ENCODE measurements around the gene FAM98C. TPM values are rescaled to one million over a fixed set of nuclear protein-coding genes. Genes with fewer than 3 reads are reported as not detected.

The FAM98C gene
- total RNA-seq, 4 donors from 2014 or later = 4.1 to 24.7 (median 20.1) TPM

DNA sequence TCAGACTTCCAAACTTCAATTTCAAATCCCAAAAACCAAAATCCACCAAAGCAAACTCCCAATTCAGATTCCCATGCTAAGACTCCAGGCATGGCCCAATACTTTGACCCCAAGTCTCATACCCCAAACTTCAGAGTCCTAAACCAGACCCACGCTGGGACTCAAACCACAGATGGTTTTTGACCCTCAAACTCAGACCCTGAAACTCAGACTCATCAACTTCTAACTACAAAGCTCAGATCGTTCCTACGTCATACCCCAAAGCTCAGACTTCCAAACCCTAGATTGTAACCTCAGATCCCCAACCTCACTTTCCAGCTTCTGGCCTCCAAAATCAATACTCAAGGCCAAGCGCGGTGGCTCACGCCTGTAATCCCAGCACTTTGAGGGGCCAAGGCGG lies 42.5 kb downstream of the FAM98C start:
- TF ChIP-seq, protein P1, sequence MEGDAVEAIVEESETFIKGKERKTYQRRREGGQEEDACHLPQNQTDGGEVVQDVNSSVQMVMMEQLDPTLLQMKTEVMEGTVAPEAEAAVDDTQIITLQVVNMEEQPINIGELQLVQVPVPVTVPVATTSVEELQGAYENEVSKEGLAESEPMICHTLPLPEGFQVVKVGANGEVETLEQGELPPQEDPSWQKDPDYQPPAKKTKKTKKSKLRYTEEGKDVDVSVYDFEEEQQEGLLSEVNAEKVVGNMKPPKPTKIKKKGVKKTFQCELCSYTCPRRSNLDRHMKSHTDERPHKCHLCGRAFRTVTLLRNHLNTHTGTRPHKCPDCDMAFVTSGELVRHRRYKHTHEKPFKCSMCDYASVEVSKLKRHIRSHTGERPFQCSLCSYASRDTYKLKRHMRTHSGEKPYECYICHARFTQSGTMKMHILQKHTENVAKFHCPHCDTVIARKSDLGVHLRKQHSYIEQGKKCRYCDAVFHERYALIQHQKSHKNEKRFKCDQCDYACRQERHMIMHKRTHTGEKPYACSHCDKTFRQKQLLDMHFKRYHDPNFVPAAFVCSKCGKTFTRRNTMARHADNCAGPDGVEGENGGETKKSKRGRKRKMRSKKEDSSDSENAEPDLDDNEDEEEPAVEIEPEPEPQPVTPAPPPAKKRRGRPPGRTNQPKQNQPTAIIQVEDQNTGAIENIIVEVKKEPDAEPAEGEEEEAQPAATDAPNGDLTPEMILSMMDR (IDR thresholded peaks at IDR 0.05; ENCODE audit: low read depth) = no peak

DNA sequence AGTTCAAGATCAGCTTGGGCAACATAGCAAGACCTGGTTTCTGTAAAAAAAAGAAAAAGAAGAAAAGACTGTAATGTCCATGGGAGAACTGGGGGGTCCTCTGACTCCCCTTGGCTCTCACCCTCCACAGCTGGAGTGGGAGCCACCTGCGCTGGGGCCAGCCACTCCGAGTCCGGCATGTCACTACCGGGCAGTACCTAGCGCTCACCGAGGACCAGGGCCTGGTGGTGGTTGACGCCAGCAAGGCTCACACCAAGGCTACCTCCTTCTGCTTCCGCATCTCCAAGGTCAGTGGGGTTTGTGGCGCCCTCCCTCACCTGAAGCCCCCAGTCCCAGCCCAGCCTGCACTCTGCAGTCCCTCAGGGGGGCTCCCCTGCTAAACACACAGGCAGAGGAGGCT lies 45.3 kb downstream of the FAM98C start:
- TF ChIP-seq, protein P1 (IDR thresholded peaks at IDR 0.05; ENCODE audit: low read depth) = no peak

DNA sequence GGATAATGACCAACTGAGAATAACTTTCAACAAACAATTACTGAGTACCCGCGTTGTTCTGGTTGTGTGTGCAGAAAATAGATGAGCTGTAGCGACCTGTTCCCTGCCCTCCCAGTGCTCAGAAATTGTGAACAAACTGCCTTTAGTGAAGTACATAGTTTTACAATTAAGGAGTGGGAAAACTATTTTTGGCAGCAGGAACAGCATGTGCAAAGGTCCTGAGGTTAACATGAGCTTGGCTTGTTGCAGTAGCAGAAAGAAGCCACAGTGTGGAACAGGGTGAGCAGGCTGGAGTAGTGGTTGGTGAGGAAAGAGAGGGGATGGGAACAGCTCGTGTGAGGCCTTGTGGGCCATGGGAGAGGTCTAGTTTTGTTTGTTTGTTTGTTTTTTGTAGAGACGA lies 46.6 kb downstream of the FAM98C start:
- TF ChIP-seq, protein P1 (IDR thresholded peaks at IDR 0.05; ENCODE audit: low read depth) = no peak

DNA sequence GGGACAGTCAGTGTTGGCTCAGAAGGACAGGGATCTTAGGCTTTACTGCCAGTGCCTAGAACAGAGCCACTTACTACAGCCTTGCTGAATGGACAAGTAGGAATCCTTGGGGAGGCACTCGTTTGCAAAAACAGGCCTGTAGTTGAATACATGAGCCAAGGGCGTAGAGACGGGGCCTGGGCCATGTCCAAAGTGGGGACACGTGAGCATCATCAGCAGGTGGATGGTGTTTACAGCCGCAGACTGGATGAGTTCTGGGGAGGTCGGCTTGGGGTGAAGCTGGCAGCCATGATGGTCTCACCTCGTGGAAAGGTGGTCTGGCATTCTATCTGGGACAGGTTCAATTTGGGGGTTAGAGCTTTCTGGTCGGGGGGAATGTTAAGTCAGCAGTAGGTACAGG lies 48.1 kb downstream of the FAM98C start:
- TF ChIP-seq, protein P1 (IDR thresholded peaks at IDR 0.05; ENCODE audit: low read depth) = no peak

DNA sequence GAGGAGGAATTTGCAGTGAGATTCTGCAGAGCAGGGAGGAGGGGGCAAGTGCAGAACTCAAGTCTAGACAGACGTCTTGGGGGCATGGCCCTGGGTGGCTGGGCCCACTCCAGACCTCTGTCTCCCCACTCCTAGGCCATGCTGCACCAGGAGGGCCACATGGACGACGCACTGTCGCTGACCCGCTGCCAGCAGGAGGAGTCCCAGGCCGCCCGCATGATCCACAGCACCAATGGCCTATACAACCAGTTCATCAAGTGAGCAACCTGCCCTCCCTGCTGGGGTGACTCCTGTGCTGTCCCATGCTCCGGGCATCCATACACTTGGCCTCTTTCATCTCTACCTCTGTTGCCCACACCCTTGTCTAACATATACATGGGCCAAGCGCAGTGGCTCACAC lies 48.7 kb downstream of the FAM98C start:
- TF ChIP-seq, protein P1 (IDR thresholded peaks at IDR 0.05; ENCODE audit: low read depth) = no peak

DNA sequence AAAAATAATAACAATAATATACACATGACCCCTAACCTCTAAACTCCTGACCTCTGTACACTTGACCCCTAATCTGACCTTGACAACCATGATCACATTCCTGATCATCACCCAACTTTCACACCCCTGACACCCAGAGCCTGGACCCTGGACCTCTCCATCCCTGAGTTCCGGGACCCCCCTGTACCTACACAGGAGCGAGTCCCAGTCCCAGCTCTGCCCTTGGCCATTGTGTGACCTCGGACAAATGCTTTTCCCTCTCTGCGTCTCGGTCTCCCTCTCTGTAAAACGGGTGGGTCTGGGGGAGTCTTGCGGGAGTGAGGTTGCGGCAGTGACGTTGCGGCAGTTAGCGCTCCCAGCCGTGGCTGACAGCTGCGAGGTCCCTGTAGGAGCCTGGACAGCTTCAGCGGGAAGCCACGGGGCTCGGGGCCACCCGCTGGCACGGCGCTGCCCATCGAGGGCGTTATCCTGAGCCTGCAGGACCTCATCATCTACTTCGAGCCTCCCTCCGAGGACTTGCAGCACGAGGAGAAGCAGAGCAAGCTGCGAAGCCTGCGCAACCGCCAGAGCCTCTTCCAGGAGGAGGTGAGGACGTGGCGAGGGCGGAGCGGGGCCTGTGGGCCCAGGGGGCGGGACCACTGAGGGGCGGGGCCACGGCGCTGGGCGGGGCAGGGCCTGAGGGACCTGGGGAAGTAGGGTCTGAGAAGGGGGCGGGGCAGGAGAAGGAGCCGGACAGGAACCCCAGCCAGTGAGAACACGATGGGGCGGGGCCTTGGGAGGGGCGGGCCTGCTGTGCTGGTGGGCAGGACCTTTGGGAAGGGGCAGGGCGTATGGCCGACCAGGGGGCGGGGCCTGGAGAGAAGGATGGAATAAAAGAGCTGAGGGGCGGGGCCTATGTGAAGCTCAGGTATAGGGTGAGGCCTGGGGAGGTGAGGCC lies 49.8 kb downstream of the FAM98C start:
- TF ChIP-seq, protein P1 (IDR thresholded peaks at IDR 0.05; ENCODE audit: low read depth) = no peak

DNA sequence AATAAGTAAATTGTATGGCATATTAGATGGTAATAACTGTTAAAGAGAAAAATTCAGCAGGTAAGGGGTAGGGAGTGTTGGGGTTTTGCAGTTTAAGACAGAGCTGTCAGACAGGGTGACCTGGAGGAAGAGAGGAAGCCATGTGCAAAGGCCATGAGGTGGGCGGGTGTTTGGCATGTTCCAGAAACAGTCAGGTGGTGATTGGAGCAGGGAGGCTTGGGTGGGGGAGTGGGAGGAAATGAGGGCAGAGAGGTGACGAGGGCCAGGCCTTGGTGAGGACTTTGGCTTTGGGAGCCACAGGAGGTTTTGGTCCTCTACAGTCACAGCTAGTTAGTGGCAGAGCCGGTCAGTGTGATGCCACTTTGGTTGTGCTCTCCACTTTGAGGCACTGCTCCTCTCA lies 50.7 kb downstream of the FAM98C start:
- TF ChIP-seq, protein P1 (IDR thresholded peaks at IDR 0.05; ENCODE audit: low read depth) = no peak

All from subcutaneous adipose tissue (tissue), 4 donors.